ENCODE measurements around the gene TSC22D3.
"Not testable (repeated sequence)": the region's sequence is repeated elsewhere in the genome, so short reads cannot be mapped to it uniquely, and the experiment has no call there.

TSC22D3 gene

GRCh38 chrX:107775734-107776511 lies at the start of gene TSC22D3:
Gene TSC22D3, minus strand, starts transcription at chrX:107775787. Its CDS starts 368 bp downstream, at chrX:107775419.
- H3K27me3 Mint-ChIP-seq: no peaks in the 10 kb centered on the region
- H3K4me1 Mint-ChIP-seq (ENCODE audit: low read depth): peaks cover 9% of the 10 kb centered on the region
- H3K36me3 Mint-ChIP-seq (ENCODE audit: low read depth): no peaks in the 10 kb centered on the region
- no peaks in the 10 kb centered on the region for H3K9me3 Mint-ChIP-seq
- H3K4me3 Mint-ChIP-seq: peak within 1 kb of the TSS; percentile 82
- peak within 1 kb of the TSS; percentile 81 for H3K27ac Mint-ChIP-seq

GRCh38 chrX:107823456-107823855 lies 47.9 kb upstream of the TSC22D3 start:
- peaks cover 6% of the 10 kb centered on the region for H3K9me3 Mint-ChIP-seq
- no peak overlapping the region for H3K4me3 Mint-ChIP-seq
- H3K4me1 Mint-ChIP-seq (ENCODE audit: low read depth): peaks cover 36% of the 10 kb centered on the region

GRCh38 chrX:107823042-107823441 lies 47.5 kb upstream of the TSC22D3 start:
- H3K4me3 Mint-ChIP-seq: no peak overlapping the region
- H3K27me3 Mint-ChIP-seq: peaks cover 3% of the 10 kb centered on the region
- no peaks in the 10 kb centered on the region for H3K36me3 Mint-ChIP-seq (ENCODE audit: low read depth)
- peaks cover 35% of the 10 kb centered on the region for H3K4me1 Mint-ChIP-seq (ENCODE audit: low read depth)
- H3K27ac Mint-ChIP-seq: no peak overlapping the region
- H3K9me3 Mint-ChIP-seq: peaks cover 6% of the 10 kb centered on the region

More at GRCh38 chrX:107823456-107823855, 47.9 kb upstream of the TSC22D3 start:
- no peak overlapping the region for H3K27ac Mint-ChIP-seq
- peaks cover 3% of the 10 kb centered on the region for H3K27me3 Mint-ChIP-seq
- no peaks in the 10 kb centered on the region for H3K36me3 Mint-ChIP-seq (ENCODE audit: low read depth)

- H3K27ac Mint-ChIP-seq: no peak overlapping the region
- H3K36me3 Mint-ChIP-seq (ENCODE audit: low read depth): no peaks in the 10 kb centered on the region
- H3K4me1 Mint-ChIP-seq (ENCODE audit: low read depth): peaks cover 6% of the 10 kb centered on the region
- H3K4me3 Mint-ChIP-seq: no peak overlapping the region
- peaks cover 6% of the 10 kb centered on the region for H3K9me3 Mint-ChIP-seq
- peaks cover 3% of the 10 kb centered on the region for H3K27me3 Mint-ChIP-seq
Measured at GRCh38 chrX:107818900-107819521, 43.4 kb upstream of the TSC22D3 start.

GRCh38 chrX:107810053-107810452 lies 34.5 kb upstream of the TSC22D3 start:
- peaks cover 15% of the 10 kb centered on the region for H3K27me3 Mint-ChIP-seq
- not testable (repeated sequence) for H3K27ac Mint-ChIP-seq; H3K9me3 Mint-ChIP-seq; H3K4me3 Mint-ChIP-seq; H3K36me3 Mint-ChIP-seq (ENCODE audit: low read depth); H3K4me1 Mint-ChIP-seq (ENCODE audit: low read depth)

GRCh38 chrX:107805179-107805578 lies 29.6 kb upstream of the TSC22D3 start:
- H3K36me3 Mint-ChIP-seq (ENCODE audit: low read depth): no peaks in the 10 kb centered on the region

GRCh38 chrX:107804427-107804826 lies 28.8 kb upstream of the TSC22D3 start:
- no peaks in the 10 kb centered on the region for H3K9me3 Mint-ChIP-seq
- H3K27ac Mint-ChIP-seq: no peak overlapping the region
- H3K4me3 Mint-ChIP-seq: no peak overlapping the region
- no peaks in the 10 kb centered on the region for H3K36me3 Mint-ChIP-seq (ENCODE audit: low read depth)
- H3K27me3 Mint-ChIP-seq: peaks cover 9% of the 10 kb centered on the region
- no peaks in the 10 kb centered on the region for H3K4me1 Mint-ChIP-seq (ENCODE audit: low read depth)

More at GRCh38 chrX:107805179-107805578, 29.6 kb upstream of the TSC22D3 start:
- no peak overlapping the region for H3K4me3 Mint-ChIP-seq
- H3K27me3 Mint-ChIP-seq: peaks cover 9% of the 10 kb centered on the region
- no peaks in the 10 kb centered on the region for H3K4me1 Mint-ChIP-seq (ENCODE audit: low read depth)
- no peaks in the 10 kb centered on the region for H3K9me3 Mint-ChIP-seq
- no peak overlapping the region for H3K27ac Mint-ChIP-seq

GRCh38 chrX:107787827-107788226 lies 12.2 kb upstream of the TSC22D3 start:
- H3K27ac Mint-ChIP-seq: no peak overlapping the region

GRCh38 chrX:107780525-107780924 lies 4.9 kb upstream of the TSC22D3 start:
- peaks cover 9% of the 10 kb centered on the region for H3K4me1 Mint-ChIP-seq (ENCODE audit: low read depth)
- no peaks in the 10 kb centered on the region for H3K9me3 Mint-ChIP-seq
- H3K36me3 Mint-ChIP-seq (ENCODE audit: low read depth): no peaks in the 10 kb centered on the region
- no peak overlapping the region for H3K27ac Mint-ChIP-seq
- no peaks in the 10 kb centered on the region for H3K27me3 Mint-ChIP-seq
- H3K4me3 Mint-ChIP-seq: no peak overlapping the region

More at GRCh38 chrX:107787827-107788226, 12.2 kb upstream of the TSC22D3 start:
- no peaks in the 10 kb centered on the region for H3K36me3 Mint-ChIP-seq (ENCODE audit: low read depth)
- peaks cover 4% of the 10 kb centered on the region for H3K27me3 Mint-ChIP-seq
- H3K4me1 Mint-ChIP-seq (ENCODE audit: low read depth): no peaks in the 10 kb centered on the region
- H3K4me3 Mint-ChIP-seq: no peak overlapping the region
- H3K9me3 Mint-ChIP-seq: no peaks in the 10 kb centered on the region

- no peaks in the 10 kb centered on the region for H3K9me3 Mint-ChIP-seq
- H3K4me3 Mint-ChIP-seq: peak within 1 kb of the TSS; percentile 82
- H3K27ac Mint-ChIP-seq: peak within 1 kb of the TSS; percentile 81
- no peaks in the 10 kb centered on the region for H3K36me3 Mint-ChIP-seq (ENCODE audit: low read depth)
- H3K27me3 Mint-ChIP-seq: no peaks in the 10 kb centered on the region
- peaks cover 9% of the 10 kb centered on the region for H3K4me1 Mint-ChIP-seq (ENCODE audit: low read depth)
Measured at GRCh38 chrX:107777536-107777832, 1.9 kb upstream of the TSC22D3 start, which contains the start of gene NCBP2L. Gene NCBP2L, plus strand, starts transcription at chrX:107777733. Its CDS starts 16,488 bp downstream, at chrX:107794221.

- peak overlapping the region; percentile 82 for H3K4me3 Mint-ChIP-seq
- H3K9me3 Mint-ChIP-seq: no peaks in the 10 kb centered on the region
- no peaks in the 10 kb centered on the region for H3K27me3 Mint-ChIP-seq
- no peaks in the 10 kb centered on the region for H3K36me3 Mint-ChIP-seq (ENCODE audit: low read depth)
- peaks cover 9% of the 10 kb centered on the region for H3K4me1 Mint-ChIP-seq (ENCODE audit: low read depth)
- peak overlapping the region; percentile 81 for H3K27ac Mint-ChIP-seq
Measured at GRCh38 chrX:107776649-107777535, 1.3 kb upstream of the TSC22D3 start.

- Mint-ChIP-seq H3K36me3 (ENCODE audit: low read depth) (no peaks in the 10 kb centered on the region), H3K27me3 (no peaks in the 10 kb centered on the region), H3K4me1 (ENCODE audit: low read depth) (peaks cover 9% of the 10 kb centered on the region), H3K4me3 (peak overlapping the region; percentile 48), H3K27ac (no peak overlapping the region), H3K9me3 (no peaks in the 10 kb centered on the region)
Measured at GRCh38 chrX:107775000-107775733, 420 bp downstream of the TSC22D3 start.

- peaks cover 9% of the 10 kb centered on the region for H3K4me1 Mint-ChIP-seq (ENCODE audit: low read depth)
- H3K4me3 Mint-ChIP-seq: no peak overlapping the region
- no peaks in the 10 kb centered on the region for H3K36me3 Mint-ChIP-seq (ENCODE audit: low read depth)
- H3K27me3 Mint-ChIP-seq: no peaks in the 10 kb centered on the region
- H3K9me3 Mint-ChIP-seq: no peaks in the 10 kb centered on the region
- H3K27ac Mint-ChIP-seq: no peak overlapping the region
Measured at GRCh38 chrX:107773906-107774435, 1.6 kb downstream of the TSC22D3 start.

GRCh38 chrX:107773206-107773605 lies 2.4 kb downstream of the TSC22D3 start:
- H3K9me3 Mint-ChIP-seq: no peaks in the 10 kb centered on the region
- no peaks in the 10 kb centered on the region for H3K36me3 Mint-ChIP-seq (ENCODE audit: low read depth)
- peaks cover 9% of the 10 kb centered on the region for H3K4me1 Mint-ChIP-seq (ENCODE audit: low read depth)
- H3K27ac Mint-ChIP-seq: no peak overlapping the region
- H3K4me3 Mint-ChIP-seq: no peak overlapping the region
- H3K27me3 Mint-ChIP-seq: no peaks in the 10 kb centered on the region

Data from stimulated activated naive CD8-positive, alpha-beta T cell treated with anti-CD3 and anti-CD28 coated beads, Interleukin-15, Interleukin-2, amounts not matched to agents 100 ng/mL and 50 ng/mL, for 24 hours (primary cell).